Ascending aorta (tissue), 2 donors: ENCODE data around the gene ADAM8. TPM values are rescaled to one million over a fixed set of nuclear protein-coding genes. Genes with fewer than 3 reads are reported as not detected.
"Not testable (repeated sequence)": the region's sequence is repeated elsewhere in the genome, so short reads cannot be mapped to it uniquely, and the experiment has no call there.

Source experiments
- DNase-seq, 2 donors: peaks; one replicate each; pipeline ENCODE4 v3.0.0-alpha.2; 2019; ENCODE audit warnings: low spot score in 2 of 2
- H3K27ac ChIP-seq, 2 donors: fragments of 200-600 bp; sonication (generic); one replicate each; pipeline ENCODE4 v1.5.1; 2016 to 2017; ENCODE audit warnings: mild to moderate bottlenecking in 1 of 2
- H3K27me3 ChIP-seq: fragments of 200-600 bp; sonication (generic); one replicate; pipeline ENCODE4 v1.5.1; 2017
- H3K36me3 ChIP-seq, 2 donors: fragments of 200-600 bp; sonication (generic); one replicate each; pipeline ENCODE4 v1.5.1; 2016
- H3K4me1 ChIP-seq, 2 donors: fragments of 200-600 bp; sonication (generic); one replicate each; pipeline ENCODE4 v1.5.1; 2016 to 2017; ENCODE audit warnings: mild to moderate bottlenecking in 1 of 2
- H3K4me3 ChIP-seq, 2 donors: fragments of 200-600 bp; sonication (generic); one replicate each; pipeline ENCODE4 v1.5.1; 2016 to 2017; ENCODE audit warnings: mild to moderate bottlenecking in 1 of 2
- H3K9me3 ChIP-seq, 2 donors: fragments of 200-600 bp; sonication (generic); one replicate each; pipeline ENCODE4 v1.5.1; 2016
- intact Hi-C: fragments of 100-400 bp; cut with DNase I; formaldehyde crosslinking; loops from one replicate; pipeline ENCODE4 v1.15.1; 2023
- total RNA-seq: library from RNA; depleted of rRNA; stranded (reverse); fragments of >200 nt; gene quantifications from one replicate; pipeline ENCODE4 v1.1.0, GENCODE V29; 2016
- TF ChIP-seq, protein P1 (sequence below), 3 experiments: fragments of 200-600 bp in 2 of 3; fragments of 450-650 bp in 1 of 3; sonication (generic) in 2 of 3; IDR thresholded peaks; one replicate each; pipeline ENCODE4 v1.5.1; 2016 to 2019; ENCODE audit warnings: antibody characterized with exemption in 3 of 3, mild to moderate bottlenecking in 1 of 3, moderate library complexity in 1 of 3

The ADAM8 gene
- total RNA-seq, 1 donor from 2014 or later, result 21.4 TPM

- Histone ChIP-seq H3K27ac (no peak overlapping the region), H3K27me3 (no peaks in the 10 kb centered on the region), H3K9me3 (no peaks in the 10 kb centered on the region), H3K4me1 (peaks cover 0 to under 1% of the 10 kb centered on the region in 2 donors), H3K4me3 (no peak overlapping the region), H3K36me3 (peaks cover 0 to 15% of the 10 kb centered on the region in 2 donors)
- intact Hi-C loops, result no loop called here
- DNase-seq, result no peak
- TF ChIP-seq, protein P1, sequence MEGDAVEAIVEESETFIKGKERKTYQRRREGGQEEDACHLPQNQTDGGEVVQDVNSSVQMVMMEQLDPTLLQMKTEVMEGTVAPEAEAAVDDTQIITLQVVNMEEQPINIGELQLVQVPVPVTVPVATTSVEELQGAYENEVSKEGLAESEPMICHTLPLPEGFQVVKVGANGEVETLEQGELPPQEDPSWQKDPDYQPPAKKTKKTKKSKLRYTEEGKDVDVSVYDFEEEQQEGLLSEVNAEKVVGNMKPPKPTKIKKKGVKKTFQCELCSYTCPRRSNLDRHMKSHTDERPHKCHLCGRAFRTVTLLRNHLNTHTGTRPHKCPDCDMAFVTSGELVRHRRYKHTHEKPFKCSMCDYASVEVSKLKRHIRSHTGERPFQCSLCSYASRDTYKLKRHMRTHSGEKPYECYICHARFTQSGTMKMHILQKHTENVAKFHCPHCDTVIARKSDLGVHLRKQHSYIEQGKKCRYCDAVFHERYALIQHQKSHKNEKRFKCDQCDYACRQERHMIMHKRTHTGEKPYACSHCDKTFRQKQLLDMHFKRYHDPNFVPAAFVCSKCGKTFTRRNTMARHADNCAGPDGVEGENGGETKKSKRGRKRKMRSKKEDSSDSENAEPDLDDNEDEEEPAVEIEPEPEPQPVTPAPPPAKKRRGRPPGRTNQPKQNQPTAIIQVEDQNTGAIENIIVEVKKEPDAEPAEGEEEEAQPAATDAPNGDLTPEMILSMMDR (IDR thresholded peaks at IDR 0.05), result no peak
Observed at GRCh38 chr10:133267829-133268228, 8.8 kb downstream of the ADAM8 start.

- no peak for DNase-seq
Observed at GRCh38 chr10:133267293-133267692, 9.4 kb downstream of the ADAM8 start.

GRCh38 chr10:133266056-133266795, 10.4 kb downstream of the ADAM8 start:
- no peak for DNase-seq
- TF ChIP-seq, protein P1 (IDR thresholded peaks at IDR 0.05), result no peak
- Histone ChIP-seq H3K27me3 (no peaks in the 10 kb centered on the region), H3K9me3 (no peaks in the 10 kb centered on the region), H3K36me3 (peaks cover 0 to 13% of the 10 kb centered on the region in 2 donors), H3K4me3 (no peak overlapping the region), H3K27ac (no peak overlapping the region), H3K4me1 (peaks cover 0 to 6% of the 10 kb centered on the region in 2 donors)
- intact Hi-C loops, result no loop called here

More at GRCh38 chr10:133267293-133267692, 9.4 kb downstream of the ADAM8 start:
- H3K36me3 ChIP-seq, result peaks cover 0 to 15% of the 10 kb centered on the region in 2 donors
- H3K27me3 ChIP-seq, result no peaks in the 10 kb centered on the region
- no peaks in the 10 kb centered on the region for H3K9me3 ChIP-seq
- no peak overlapping the region for H3K4me3 ChIP-seq
- no peak overlapping the region for H3K27ac ChIP-seq
- peaks cover 0 to 5% of the 10 kb centered on the region in 2 donors for H3K4me1 ChIP-seq
- intact Hi-C loops, result no loop called here
- TF ChIP-seq, protein P1 (IDR thresholded peaks at IDR 0.05), result no peak

GRCh38 chr10:133265052-133265451, 11.6 kb downstream of the ADAM8 start:
- H3K27me3 ChIP-seq, H3K4me3 ChIP-seq, H3K36me3 ChIP-seq, DNase-seq, H3K9me3 ChIP-seq, H3K4me1 ChIP-seq, intact Hi-C loops, H3K27ac ChIP-seq: not testable (repeated sequence)

DNA sequence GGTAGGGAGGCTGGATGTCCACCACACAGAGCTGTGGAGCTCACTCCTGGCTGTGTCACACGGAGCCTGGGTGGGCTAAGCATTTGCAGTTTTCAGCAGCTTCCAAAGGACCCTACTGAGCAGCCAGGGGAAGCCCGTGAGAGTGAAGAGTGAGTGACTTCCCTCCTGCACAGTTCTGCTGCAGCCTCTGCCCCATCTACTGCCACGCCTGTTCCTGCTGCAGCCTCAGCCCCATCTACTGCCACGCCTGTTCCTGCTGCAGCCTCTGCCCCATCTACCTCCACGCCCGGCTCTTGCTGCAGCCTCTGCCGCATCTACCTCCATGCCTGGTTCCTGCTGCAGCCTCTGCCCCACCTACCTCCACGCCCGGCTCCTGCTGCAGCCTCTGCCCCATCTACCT, 12.2 kb downstream of the ADAM8 start:
- Histone ChIP-seq H3K27me3 (no peaks in the 10 kb centered on the region), H3K27ac (no peak overlapping the region)

DNA sequence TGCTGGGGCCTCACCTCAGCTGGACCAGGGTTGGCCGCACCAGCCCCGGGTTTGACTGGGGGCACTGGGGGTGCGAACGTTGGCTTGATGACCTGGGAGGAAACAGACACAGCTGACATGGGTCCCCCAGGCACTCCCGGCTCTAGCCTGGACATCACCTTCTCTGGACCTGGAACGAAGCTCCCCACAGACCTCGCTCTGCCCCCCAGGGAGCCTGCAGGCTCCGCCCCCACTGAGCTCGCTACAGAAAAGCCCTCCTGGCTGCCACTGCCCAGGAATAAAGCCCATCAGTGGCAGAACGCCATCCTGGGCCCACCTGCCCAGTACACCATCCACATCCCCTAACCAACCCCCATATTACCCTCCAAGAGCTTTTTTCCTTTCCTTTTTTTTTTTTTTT, 13.0 kb downstream of the ADAM8 start:
- Histone ChIP-seq H3K36me3 (no peaks in the 10 kb centered on the region), H3K9me3 (no peaks in the 10 kb centered on the region), H3K4me1 (peaks cover 5 to 14% of the 10 kb centered on the region in 2 donors), H3K4me3 (no peak overlapping the region), H3K27me3 (no peaks in the 10 kb centered on the region), H3K27ac (no peak overlapping the region)
- intact Hi-C loops, result loop anchor here (5.0 kb wide), 2 partner anchors 114 to 129 kb away; partner anchors contain the start of genes MTG1 and PAOX
- TF ChIP-seq, protein P1 (IDR thresholded peaks at IDR 0.05), result no peak
- no peak for DNase-seq

More for the DNA sequence above, 12.2 kb downstream of the ADAM8 start:
- intact Hi-C loops, result loop anchor here (5.0 kb wide), 2 partner anchors 113 to 128 kb away; partner anchors contain the start of genes MTG1 and PAOX
- DNase-seq, result no peak
- Histone ChIP-seq H3K4me1 (peaks cover 0 to 11% of the 10 kb centered on the region in 2 donors), H3K4me3 (no peak overlapping the region), H3K36me3 (no peaks in the 10 kb centered on the region), H3K9me3 (no peaks in the 10 kb centered on the region)
- TF ChIP-seq, protein P1 (IDR thresholded peaks at IDR 0.05), result no peak
